GM23248 (cell line): ENCODE results near the gene ZNF554. TPM values are rescaled to one million over a fixed set of nuclear protein-coding genes. Genes with fewer than 3 reads are reported as not detected.

Experiments used
- DNase-seq: peaks from one replicate; pipeline ENCODE4 v3.0.0-alpha.2; 2015
- H2AFZ ChIP-seq: fragments of 200-600 bp; sonication (generic); 2 replicates; pipeline ENCODE4 v1.6.1; 2016; ENCODE audit warnings: antibody characterized with exemption
- H3F3A ChIP-seq: fragments of 200-600 bp; sonication (generic); 2 replicates; pipeline ENCODE4 v1.6.1; 2016; ENCODE audit warnings: mild to moderate bottlenecking, antibody characterized with exemption, mixed run types; ENCODE audit not compliant: insufficient read depth
- H3K27ac ChIP-seq: fragments of 200-600 bp; sonication (generic); 2 replicates; pipeline ENCODE4 v1.5.1; 2016; ENCODE audit warnings: mild to moderate bottlenecking
- H3K27me3 ChIP-seq: fragments of 200-600 bp; sonication (generic); replicated peaks from 2 replicates; pipeline ENCODE4 v1.6.1; 2016; ENCODE audit warnings: mild to moderate bottlenecking; ENCODE audit not compliant: insufficient read depth
- H3K36me3 ChIP-seq: fragments of 200-600 bp; sonication (generic); 2 replicates; pipeline ENCODE4 v1.6.1; 2016; ENCODE audit warnings: low read depth, mild to moderate bottlenecking
- H3K4me1 ChIP-seq: fragments of 200-600 bp; sonication (generic); 2 replicates; pipeline ENCODE4 v1.6.1; 2016; ENCODE audit warnings: mild to moderate bottlenecking; ENCODE audit not compliant: insufficient read depth
- H3K4me2 ChIP-seq: fragments of 200-600 bp; sonication (generic); one replicate; pipeline ENCODE4 v1.6.1; 2016; ENCODE audit warnings: mild to moderate bottlenecking; ENCODE audit not compliant: unreplicated experiment
- H3K4me3 ChIP-seq: fragments of 200-600 bp; sonication (generic); 2 replicates; pipeline ENCODE4 v1.5.1; 2016; ENCODE audit warnings: mild to moderate bottlenecking
- H3K79me2 ChIP-seq: fragments of 200-600 bp; sonication (generic); 2 replicates; pipeline ENCODE4 v1.6.1; 2016; ENCODE audit warnings: mild to moderate bottlenecking; ENCODE audit not compliant: insufficient read depth
- H3K9ac ChIP-seq: fragments of 200-600 bp; sonication (generic); 2 replicates; pipeline ENCODE4 v1.6.1; 2016; ENCODE audit warnings: mild to moderate bottlenecking
- H3K9me2 ChIP-seq: fragments of 200-600 bp; sonication (generic); 2 replicates; pipeline ENCODE4 v1.6.1; 2016; ENCODE audit warnings: mixed run types, mild to moderate bottlenecking, moderate library complexity; ENCODE audit not compliant: insufficient read depth
- H3K9me3 ChIP-seq: fragments of 200-600 bp; sonication (generic); one replicate; pipeline ENCODE4 v1.6.1; 2017; ENCODE audit warnings: low read depth
- H4K20me1 ChIP-seq: fragments of 200-600 bp; sonication (generic); 2 replicates; pipeline ENCODE4 v1.6.0; 2016; ENCODE audit not compliant: insufficient read depth
- EZH2 ChIP-seq: fragments of 200-600 bp; sonication (generic); IDR thresholded peaks from 2 replicates; pipeline ENCODE4 v1.6.1; 2018; ENCODE audit warnings: antibody characterized with exemption, mild to moderate bottlenecking; ENCODE audit not compliant: insufficient read depth, poor library complexity, severe bottlenecking
- EZH2phosphoT487 ChIP-seq: fragments of 200-600 bp; sonication (generic); IDR thresholded peaks from 2 replicates; pipeline ENCODE4 v1.6.1; 2018; ENCODE audit warnings: antibody characterized with exemption, moderate library complexity, mild to moderate bottlenecking, low read depth; ENCODE audit not compliant: insufficient read depth
- WGBS, 2 experiments: methylation state at CpG; one replicate each; pipeline ENCODE4 v1.1.6; 2015 to 2017; ENCODE audit warnings: low lambda C conversion rate in 2 of 2, low coverage in 1 of 2; ENCODE audit errors: missing lambda C conversion rate in 2 of 2; 5-methylcytosine and 5-hydroxymethylcytosine counted together
- in situ Hi-C: fragments of 300-500 bp; cut with MboI; formaldehyde crosslinking; loops from 2 replicates; pipeline ENCODE4 v1.15.0; 2020
- polyA plus RNA-seq: library from polyadenylated mRNA; unstranded; fragments of >200 nt; fragmentation: Nextera tagmentation; extraction: Ambion mirVana; gene quantifications from 2 replicates; pipeline ENCODE4 v1.2.1, GENCODE V29; 2016
- total RNA-seq: library from RNA; depleted of rRNA; stranded (reverse); fragments of >200 nt; shearing (Covaris generic); gene quantifications from 2 replicates; pipeline ENCODE4 v1.2.3, GENCODE V29; 2014

Gene ZNF554
- total and polyA plus RNA-seq, 2 experiments from 2014 or later = 1.4 to 2.9 TPM

DNA sequence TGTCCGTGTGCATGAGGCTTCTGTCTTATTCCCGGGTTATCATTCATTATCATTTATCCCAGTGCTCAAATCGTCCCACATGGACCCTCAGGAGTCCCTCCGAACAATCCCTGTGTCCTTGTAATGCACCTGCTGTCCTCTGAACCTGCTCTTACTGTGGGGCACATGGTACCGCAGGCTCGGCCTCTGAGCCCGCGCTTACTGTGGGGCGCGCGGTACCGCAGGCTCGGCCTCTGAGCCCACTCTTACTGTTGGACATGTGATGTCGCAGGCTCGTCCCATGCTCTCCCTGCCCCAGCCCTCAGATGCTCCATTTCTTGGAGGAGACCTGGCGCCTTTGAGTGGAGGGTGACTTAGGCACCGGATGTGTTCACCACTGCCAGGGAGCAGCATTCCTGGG is 16.8 kb upstream of the ZNF554 start:
- H3K79me2 ChIP-seq = no peaks in the 10 kb centered on the region
- H3K4me1 ChIP-seq = no peaks in the 10 kb centered on the region
- TF ChIP-seq EZH2 (no peak), EZH2phosphoT487 (no peak)
- no peaks in the 10 kb centered on the region for H3K9me3 ChIP-seq
- H2AFZ ChIP-seq = no peak overlapping the region
- no peak overlapping the region for H3K4me2 ChIP-seq
- no peaks in the 10 kb centered on the region; the same call in 1 of the 2 replicates for H3K36me3 ChIP-seq
- no peak overlapping the region for H3K9ac ChIP-seq
- H3K9me2 ChIP-seq = no peaks in the 10 kb centered on the region
- H3F3A ChIP-seq = no peaks in the 10 kb centered on the region
- no peak overlapping the region for H3K4me3 ChIP-seq
- no peak overlapping the region for H3K27ac ChIP-seq
- no peak for DNase-seq
- in situ Hi-C loops = no loop called here
- 96 to 97% methylated on average over 17 of the region's 17 CpGs for WGBS, 2 experiments
- no peaks in the 10 kb centered on the region for H4K20me1 ChIP-seq
- H3K27me3 ChIP-seq = no peaks in the 10 kb centered on the region

DNA sequence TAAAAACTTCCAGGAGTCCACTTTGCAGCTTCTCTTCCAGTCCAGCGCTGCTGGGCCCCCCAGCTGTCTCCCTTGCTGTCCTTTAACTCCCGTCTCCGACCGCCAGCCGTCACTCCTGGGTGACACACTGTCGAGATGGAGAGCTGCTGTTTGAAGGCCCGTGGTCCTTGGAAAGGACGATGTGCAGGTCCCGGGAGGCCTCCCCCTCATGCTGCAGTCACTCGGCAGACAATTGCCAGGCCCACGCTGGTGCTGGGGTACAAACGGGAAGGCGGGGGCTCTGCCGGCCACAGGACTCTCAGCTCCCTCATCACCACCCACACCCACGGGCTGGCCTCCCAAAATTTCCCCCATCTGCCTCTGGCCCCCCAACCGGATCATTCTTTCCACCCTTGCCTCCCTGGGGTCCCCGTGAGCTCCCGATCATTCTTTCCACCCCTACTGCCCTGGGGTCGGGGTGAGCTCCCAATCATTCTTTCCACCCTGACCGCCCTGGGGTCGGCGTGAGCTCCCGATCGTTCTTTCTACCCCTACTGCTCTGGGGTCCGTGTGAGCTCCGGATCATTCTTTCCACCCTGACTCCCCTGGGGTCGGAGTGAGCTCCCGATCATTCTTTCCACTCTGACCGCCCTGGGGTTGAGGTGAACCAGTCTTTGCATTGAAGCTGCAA is 16.0 kb upstream of the ZNF554 start:
- H3K27ac ChIP-seq = no peak overlapping the region
- H3K4me3 ChIP-seq = no peak overlapping the region
- no peaks in the 10 kb centered on the region for H3K79me2 ChIP-seq
- H3K36me3 ChIP-seq = no peaks in the 10 kb centered on the region; the same call in 1 of the 2 replicates
- in situ Hi-C loops = no loop called here
- no peaks in the 10 kb centered on the region for H3K27me3 ChIP-seq
- 92 to 93% methylated on average over 28 of the region's 29 CpGs for WGBS, 2 experiments
- no peak overlapping the region for H3K4me2 ChIP-seq
- no peaks in the 10 kb centered on the region for H4K20me1 ChIP-seq
- H2AFZ ChIP-seq = no peak overlapping the region
- H3K9me3 ChIP-seq = no peaks in the 10 kb centered on the region
- H3F3A ChIP-seq = no peaks in the 10 kb centered on the region
- TF ChIP-seq EZH2phosphoT487 = no peak
- no peak for TF ChIP-seq EZH2
- DNase-seq = no peak
- H3K9ac ChIP-seq = no peak overlapping the region
- no peaks in the 10 kb centered on the region for H3K4me1 ChIP-seq
- no peaks in the 10 kb centered on the region for H3K9me2 ChIP-seq

DNA sequence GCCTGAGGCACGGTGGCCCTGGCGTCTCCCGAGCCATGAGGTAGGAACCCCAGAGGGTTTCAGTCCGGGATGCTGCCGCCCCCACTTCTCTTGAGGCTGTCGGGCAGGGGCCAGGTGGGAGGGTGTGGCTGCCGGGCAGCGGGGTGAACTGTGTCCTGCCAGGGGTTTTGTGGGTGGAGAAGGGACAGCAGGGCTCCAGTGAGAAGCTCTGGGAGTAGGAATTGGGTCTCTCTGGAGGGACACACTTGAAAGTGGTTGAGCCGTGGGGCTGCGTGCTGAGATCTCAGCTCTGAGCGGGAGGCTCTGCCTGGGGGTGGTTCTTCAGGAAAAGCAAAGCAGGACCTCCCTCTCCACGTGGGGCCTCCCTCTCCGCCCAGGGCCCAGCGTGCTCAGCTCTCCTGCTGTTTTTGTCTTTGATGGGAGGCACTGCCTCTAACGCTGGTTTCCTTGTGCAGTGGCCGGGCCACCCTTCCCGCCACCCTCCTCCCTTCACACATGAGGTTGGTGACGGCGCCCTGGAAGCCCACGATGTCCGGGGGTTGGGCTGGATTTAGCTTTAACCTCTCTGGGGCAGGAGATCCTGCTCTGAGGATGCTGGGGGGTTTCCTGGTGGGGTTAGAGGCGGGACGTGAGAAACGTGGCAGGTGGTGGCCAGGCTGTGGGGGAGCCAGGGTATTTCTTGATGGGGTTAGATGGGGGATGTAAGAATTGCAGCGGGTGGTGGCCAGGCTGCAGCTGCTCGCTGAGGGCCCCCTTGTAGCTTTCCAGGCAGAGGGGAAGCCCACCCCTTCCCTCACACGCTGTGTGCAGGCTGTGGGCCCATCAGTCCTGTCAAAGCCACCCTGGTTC is 15.3 kb upstream of the ZNF554 start:
- Histone ChIP-seq H3K9ac (no peak overlapping the region), H3K9me3 (no peaks in the 10 kb centered on the region), H4K20me1 (no peaks in the 10 kb centered on the region), H3K36me3 (no peaks in the 10 kb centered on the region; the same call in 1 of the 2 replicates), H3K9me2 (no peaks in the 10 kb centered on the region), H3K4me1 (no peaks in the 10 kb centered on the region), H3K4me3 (no peak overlapping the region), H3K4me2 (no peak overlapping the region), H3K27ac (no peak overlapping the region), H2AFZ (no peak overlapping the region), H3K27me3 (no peaks in the 10 kb centered on the region), H3F3A (no peaks in the 10 kb centered on the region), H3K79me2 (no peaks in the 10 kb centered on the region)
- 84 to 88% methylated on average over 26 to 27 of the region's 27 CpGs for WGBS, 2 experiments
- TF ChIP-seq EZH2phosphoT487 = no peak
- no peak for TF ChIP-seq EZH2
- DNase-seq = no peak
- in situ Hi-C loops = no loop called here

- Histone ChIP-seq H3K4me1 (no peaks in the 10 kb centered on the region), H4K20me1 (no peaks in the 10 kb centered on the region), H3K9me3 (no peaks in the 10 kb centered on the region), H3K27ac (no peak overlapping the region), H3K9ac (no peak overlapping the region), H3K36me3 (no peaks in the 10 kb centered on the region; the same call in 1 of the 2 replicates), H3F3A (no peaks in the 10 kb centered on the region), H3K9me2 (no peaks in the 10 kb centered on the region), H2AFZ (no peak overlapping the region), H3K79me2 (no peaks in the 10 kb centered on the region), H3K4me2 (no peak overlapping the region), H3K4me3 (no peak overlapping the region), H3K27me3 (no peaks in the 10 kb centered on the region)
- 95 to 96% methylated on average over 22 to 25 of the region's 28 CpGs for WGBS, 2 experiments
- TF ChIP-seq EZH2 = no peak
- no peak for TF ChIP-seq EZH2phosphoT487
- no peak for DNase-seq
- in situ Hi-C loops = no loop called here
Measured at GRCh38 chr19:2805261-2805900, 14.3 kb upstream of the ZNF554 start.
